DND-41 (cell line): ENCODE data around the gene HDAC4.

Source experiments
- ATAC-seq: fragments of 200-7000 bp; cut with Tn5 transposase; 3 replicates; pipeline ENCODE4 v1.9.1; 2021; ENCODE audit warnings: low read depth; ENCODE audit not compliant: insufficient read depth
- DNase-seq: peaks from one replicate; pipeline ENCODE4 v3.0.0-alpha.2; 2020
- H2AFZ ChIP-seq: 2 replicates; pipeline ENCODE4 v1.6.0; 2012; ENCODE audit warnings: low read depth, low read length
- H3K27ac ChIP-seq: 2 replicates; pipeline ENCODE4 v1.5.1; 2012; ENCODE audit warnings: low read length, inconsistent platforms
- H3K27me3 ChIP-seq: fragments of 200-600 bp; sonication (generic); 2 replicates; pipeline ENCODE4 v1.6.0; 2012; ENCODE audit warnings: low read length, mild to moderate bottlenecking, inconsistent platforms; ENCODE audit not compliant: insufficient read depth, poor library complexity
- H3K36me3 ChIP-seq: 2 replicates; pipeline ENCODE4 v1.5.1; 2012; ENCODE audit warnings: low read length, inconsistent platforms; ENCODE audit not compliant: insufficient read depth
- H3K4me1 ChIP-seq: 2 replicates; pipeline ENCODE4 v1.5.1; 2012; ENCODE audit warnings: mild to moderate bottlenecking, low read length; ENCODE audit not compliant: insufficient read depth
- H3K4me2 ChIP-seq: 2 replicates; pipeline ENCODE4 v1.6.0; 2012; ENCODE audit warnings: mild to moderate bottlenecking, moderate library complexity, low read length, inconsistent platforms; ENCODE audit not compliant: insufficient read depth
- H3K4me3 ChIP-seq, 2 experiments: fragments of 200-600 bp in 1 of 2; shearing (Covaris generic) in 1 of 2; 2 replicates each; pipeline ENCODE4 v1.5.1; 2012 to 2016; ENCODE audit warnings: inconsistent platforms in 2 of 2, low read length in 2 of 2, mild to moderate bottlenecking in 2 of 2, low read depth in 1 of 2, moderate library complexity in 1 of 2
- H3K79me2 ChIP-seq: 2 replicates; pipeline ENCODE4 v1.6.0; 2012; ENCODE audit warnings: low read length, inconsistent platforms; ENCODE audit not compliant: insufficient read depth
- H3K9ac ChIP-seq: 2 replicates; pipeline ENCODE4 v1.6.0; 2012; ENCODE audit warnings: low read depth, mild to moderate bottlenecking, inconsistent platforms, low read length, moderate library complexity
- H3K9me3 ChIP-seq: 2 replicates; pipeline ENCODE4 v1.5.1; 2012; ENCODE audit warnings: low read length, moderate library complexity, mild to moderate bottlenecking, inconsistent platforms; ENCODE audit not compliant: insufficient read depth, severe bottlenecking
- H4K20me1 ChIP-seq: 2 replicates; pipeline ENCODE4 v1.6.0; 2012; ENCODE audit warnings: low read length; ENCODE audit not compliant: insufficient read depth
- EZH2 ChIP-seq: IDR thresholded peaks from 3 replicates; pipeline ENCODE4 v1.6.1; 2012; ENCODE audit warnings: borderline replicate concordance, low read depth, mild to moderate bottlenecking, moderate library complexity, low read length, inconsistent platforms; ENCODE audit not compliant: severe bottlenecking
- TF ChIP-seq, protein P1 (sequence below): IDR thresholded peaks from 2 replicates; pipeline ENCODE4 v1.5.1; 2012; ENCODE audit warnings: borderline replicate concordance, low read length, moderate library complexity, mild to moderate bottlenecking; ENCODE audit not compliant: poor library complexity, severe bottlenecking; ENCODE audit errors: extremely low read depth

The HDAC4 gene

GRCh38 chr2:239259173-239259572, 141.6 kb downstream of the HDAC4 start:
- Histone ChIP-seq H3K4me3 (no peak overlapping the region), H2AFZ (no peak overlapping the region), H3K9me3 (no peaks in the 10 kb centered on the region), H3K27ac (peak overlapping the region; percentile 63), H4K20me1 (peaks cover 99% of the 10 kb centered on the region), H3K36me3 (peaks cover 86% of the 10 kb centered on the region), H3K4me2 (no peak overlapping the region), H3K27me3 (no peaks in the 10 kb centered on the region), H3K4me1 (peaks cover 91% of the 10 kb centered on the region), H3K9ac (no peak overlapping the region), H3K79me2 (peaks cover 100% of the 10 kb centered on the region)
- TF ChIP-seq, protein P1, sequence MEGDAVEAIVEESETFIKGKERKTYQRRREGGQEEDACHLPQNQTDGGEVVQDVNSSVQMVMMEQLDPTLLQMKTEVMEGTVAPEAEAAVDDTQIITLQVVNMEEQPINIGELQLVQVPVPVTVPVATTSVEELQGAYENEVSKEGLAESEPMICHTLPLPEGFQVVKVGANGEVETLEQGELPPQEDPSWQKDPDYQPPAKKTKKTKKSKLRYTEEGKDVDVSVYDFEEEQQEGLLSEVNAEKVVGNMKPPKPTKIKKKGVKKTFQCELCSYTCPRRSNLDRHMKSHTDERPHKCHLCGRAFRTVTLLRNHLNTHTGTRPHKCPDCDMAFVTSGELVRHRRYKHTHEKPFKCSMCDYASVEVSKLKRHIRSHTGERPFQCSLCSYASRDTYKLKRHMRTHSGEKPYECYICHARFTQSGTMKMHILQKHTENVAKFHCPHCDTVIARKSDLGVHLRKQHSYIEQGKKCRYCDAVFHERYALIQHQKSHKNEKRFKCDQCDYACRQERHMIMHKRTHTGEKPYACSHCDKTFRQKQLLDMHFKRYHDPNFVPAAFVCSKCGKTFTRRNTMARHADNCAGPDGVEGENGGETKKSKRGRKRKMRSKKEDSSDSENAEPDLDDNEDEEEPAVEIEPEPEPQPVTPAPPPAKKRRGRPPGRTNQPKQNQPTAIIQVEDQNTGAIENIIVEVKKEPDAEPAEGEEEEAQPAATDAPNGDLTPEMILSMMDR = no peak
- TF ChIP-seq EZH2 = no peak
- no peak for ATAC-seq
- DNase-seq = no peak

GRCh38 chr2:239258248-239258647, 142.6 kb downstream of the HDAC4 start:
- Histone ChIP-seq H3K4me1 (peaks cover 91% of the 10 kb centered on the region), H2AFZ (no peak overlapping the region), H3K79me2 (peaks cover 100% of the 10 kb centered on the region), H3K4me3 (no peak overlapping the region), H3K9me3 (no peaks in the 10 kb centered on the region), H3K4me2 (peak overlapping the region; percentile 9; the same call in 1 of the 2 replicates), H3K9ac (no peak overlapping the region), H3K36me3 (peaks cover 86% of the 10 kb centered on the region), H3K27me3 (no peaks in the 10 kb centered on the region), H3K27ac (peak overlapping the region; percentile 63), H4K20me1 (peaks cover 99% of the 10 kb centered on the region)
- DNase-seq = no peak
- TF ChIP-seq EZH2 = no peak
- TF ChIP-seq, protein P1 = no peak
- ATAC-seq = no peak

DNA sequence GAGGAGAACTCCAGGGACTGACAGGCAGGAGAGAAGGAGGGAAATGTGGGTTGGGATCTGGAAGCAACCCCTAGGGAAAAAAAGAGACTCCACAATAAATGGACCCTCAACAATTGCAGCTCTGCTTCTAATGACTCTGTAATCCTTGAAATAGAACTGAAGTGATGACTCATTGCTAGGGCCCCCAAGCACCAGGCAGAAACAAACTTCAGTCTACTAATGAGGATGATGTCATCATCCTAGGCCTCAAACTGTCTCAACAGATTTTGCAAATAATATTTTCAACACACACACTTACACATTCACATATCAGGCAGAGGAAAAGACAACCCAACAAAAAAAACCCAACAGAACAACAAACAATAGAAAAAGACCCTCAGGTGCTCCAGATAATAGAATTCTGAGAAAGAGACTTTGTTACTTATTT, 143.3 kb downstream of the HDAC4 start:
- Histone ChIP-seq H3K4me3 (no peak overlapping the region), H3K9ac (no peak overlapping the region), H3K36me3 (peaks cover 88% of the 10 kb centered on the region), H3K27ac (peak overlapping the region; percentile 63), H2AFZ (no peak overlapping the region), H3K27me3 (no peaks in the 10 kb centered on the region), H3K9me3 (no peaks in the 10 kb centered on the region), H4K20me1 (peaks cover 100% of the 10 kb centered on the region), H3K4me1 (peaks cover 87% of the 10 kb centered on the region), H3K79me2 (peaks cover 100% of the 10 kb centered on the region), H3K4me2 (no peak overlapping the region)
- peak; percentile 63 for ATAC-seq
- TF ChIP-seq, protein P1 = no peak
- TF ChIP-seq EZH2 = no peak
- no peak for DNase-seq

DNA sequence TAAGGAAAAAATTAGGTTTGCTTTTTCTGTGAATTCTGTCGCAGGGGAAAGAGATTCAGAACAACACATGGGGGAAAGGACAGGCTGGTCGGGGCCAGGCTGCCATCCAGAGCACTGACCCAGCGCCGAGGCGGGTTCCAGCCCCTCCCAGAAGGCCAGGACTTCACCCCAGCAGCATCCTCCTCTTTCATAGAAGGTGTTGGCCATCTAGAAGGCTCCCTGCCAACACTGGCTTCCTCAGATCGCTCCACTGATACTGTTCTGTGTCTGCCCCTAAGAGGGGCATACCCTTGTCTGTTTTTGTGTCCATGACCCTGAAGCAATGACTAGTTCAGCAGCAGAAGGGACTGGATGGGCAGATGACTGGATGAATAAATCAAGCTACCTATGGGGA, 144.5 kb downstream of the HDAC4 start:
- Histone ChIP-seq H3K4me3 (no peak overlapping the region), H3K36me3 (peaks cover 88% of the 10 kb centered on the region), H2AFZ (no peak overlapping the region), H3K27ac (peak overlapping the region; percentile 40), H3K4me2 (no peak overlapping the region), H3K9me3 (no peaks in the 10 kb centered on the region), H3K79me2 (peaks cover 100% of the 10 kb centered on the region), H3K4me1 (peaks cover 76% of the 10 kb centered on the region), H3K27me3 (no peaks in the 10 kb centered on the region), H3K9ac (no peak overlapping the region), H4K20me1 (peaks cover 100% of the 10 kb centered on the region)
- no peak for DNase-seq
- ATAC-seq = no peak
- TF ChIP-seq, protein P1 = no peak
- TF ChIP-seq EZH2 = no peak
